HG03159 (cell line): ENCODE results near the gene B3GALT5.

ENCODE experiments used
- ATAC-seq: cut with Tn5 transposase; IDR thresholded peaks from one replicate; pipeline ENCODE4 v1.9.1; 2021; ENCODE audit warnings: mild to moderate bottlenecking, moderate library complexity; ENCODE audit not compliant: unreplicated experiment

The B3GALT5 gene

DNA sequence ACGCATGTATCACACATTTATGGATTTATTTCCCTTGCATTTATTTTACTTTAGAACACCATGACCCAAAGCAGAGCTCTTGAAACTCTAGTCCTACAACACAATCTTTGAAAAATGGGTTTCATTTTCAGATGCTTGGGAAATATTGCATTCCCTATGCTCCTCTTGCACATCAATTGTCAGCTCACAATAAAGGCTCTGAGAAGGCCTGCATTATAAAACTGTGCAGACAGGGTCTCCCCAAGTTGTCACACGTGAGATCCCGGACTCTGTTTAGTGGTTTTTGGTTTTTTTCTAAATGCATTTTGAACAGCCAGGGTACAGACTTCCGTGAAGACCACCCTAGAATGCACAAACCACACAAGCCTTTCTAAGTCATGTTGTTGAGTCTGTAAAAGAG, 9.9 kb upstream of the B3GALT5 start:
- ATAC-seq = no peak

DNA sequence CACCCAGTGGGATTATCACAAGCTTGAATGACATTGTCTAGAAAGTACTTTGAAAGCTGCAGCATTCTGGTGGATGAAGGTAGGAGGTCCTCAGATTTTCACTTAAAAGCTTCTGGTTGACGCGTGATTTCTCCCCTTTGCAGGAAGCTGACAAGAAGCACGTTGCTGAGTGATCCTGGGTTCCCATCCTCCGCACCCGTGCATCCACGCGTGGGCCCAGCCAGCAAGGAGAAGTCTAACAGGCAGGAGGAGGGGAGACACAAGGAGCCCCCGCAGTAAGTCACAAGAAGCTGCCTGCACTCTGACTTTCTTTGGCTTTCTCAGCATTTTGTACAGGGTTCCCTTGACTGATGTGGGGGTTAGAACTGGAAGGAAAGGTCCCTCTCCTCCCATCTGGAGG, 7.8 kb upstream of the B3GALT5 start:
- ATAC-seq = no peak

DNA sequence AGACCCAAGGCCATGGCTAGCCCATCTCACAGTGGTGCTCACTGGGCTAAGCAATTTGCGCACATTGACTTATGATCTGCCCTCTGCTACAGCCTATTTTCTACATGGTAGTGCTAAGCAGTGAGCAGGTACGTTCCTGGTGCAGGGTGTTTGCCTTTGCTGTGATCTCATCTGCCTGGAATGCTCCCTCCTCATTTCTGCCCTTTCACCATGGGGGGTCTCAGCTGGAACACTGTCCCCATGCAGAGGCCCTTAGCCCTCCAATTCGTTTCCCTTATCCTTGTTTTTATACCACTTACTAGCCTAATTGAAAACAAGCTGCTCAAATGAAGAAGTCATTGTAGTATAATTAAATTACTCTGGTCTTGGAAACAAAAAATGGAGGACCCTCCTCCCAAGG, 2.0 kb upstream of the B3GALT5 start:
- ATAC-seq = no peak

DNA sequence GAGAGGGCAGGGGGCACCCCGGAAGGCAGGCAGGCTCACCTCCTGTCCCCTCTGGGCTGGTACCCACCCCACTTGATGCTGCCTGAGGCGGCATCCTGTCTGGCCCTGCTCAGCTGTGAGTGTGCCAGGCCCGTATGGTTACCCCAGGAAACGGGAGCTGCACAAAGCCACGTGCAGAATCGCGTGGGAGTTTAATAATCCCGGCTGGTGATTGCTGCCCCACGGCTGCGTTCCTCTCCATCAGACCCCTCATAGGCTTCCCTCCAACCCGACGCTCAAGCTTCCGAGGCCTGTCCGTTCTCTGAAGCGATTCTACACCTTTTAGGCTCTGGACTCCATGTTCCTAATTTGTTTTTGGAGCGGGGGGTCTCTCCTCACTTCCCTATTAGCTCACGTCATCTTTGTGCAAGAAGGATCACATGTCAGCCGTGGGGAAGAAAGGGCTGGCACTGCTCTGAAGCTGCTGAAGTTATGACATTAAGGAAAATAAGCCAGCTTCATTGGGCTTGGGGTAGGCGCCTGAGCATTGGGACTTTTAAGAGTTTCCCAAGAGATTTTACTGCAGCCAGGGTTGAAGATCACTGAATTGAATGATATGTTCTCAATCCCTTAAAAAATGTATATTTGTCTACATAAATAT, 1.1 kb upstream of the B3GALT5 start:
- no peak for ATAC-seq

DNA sequence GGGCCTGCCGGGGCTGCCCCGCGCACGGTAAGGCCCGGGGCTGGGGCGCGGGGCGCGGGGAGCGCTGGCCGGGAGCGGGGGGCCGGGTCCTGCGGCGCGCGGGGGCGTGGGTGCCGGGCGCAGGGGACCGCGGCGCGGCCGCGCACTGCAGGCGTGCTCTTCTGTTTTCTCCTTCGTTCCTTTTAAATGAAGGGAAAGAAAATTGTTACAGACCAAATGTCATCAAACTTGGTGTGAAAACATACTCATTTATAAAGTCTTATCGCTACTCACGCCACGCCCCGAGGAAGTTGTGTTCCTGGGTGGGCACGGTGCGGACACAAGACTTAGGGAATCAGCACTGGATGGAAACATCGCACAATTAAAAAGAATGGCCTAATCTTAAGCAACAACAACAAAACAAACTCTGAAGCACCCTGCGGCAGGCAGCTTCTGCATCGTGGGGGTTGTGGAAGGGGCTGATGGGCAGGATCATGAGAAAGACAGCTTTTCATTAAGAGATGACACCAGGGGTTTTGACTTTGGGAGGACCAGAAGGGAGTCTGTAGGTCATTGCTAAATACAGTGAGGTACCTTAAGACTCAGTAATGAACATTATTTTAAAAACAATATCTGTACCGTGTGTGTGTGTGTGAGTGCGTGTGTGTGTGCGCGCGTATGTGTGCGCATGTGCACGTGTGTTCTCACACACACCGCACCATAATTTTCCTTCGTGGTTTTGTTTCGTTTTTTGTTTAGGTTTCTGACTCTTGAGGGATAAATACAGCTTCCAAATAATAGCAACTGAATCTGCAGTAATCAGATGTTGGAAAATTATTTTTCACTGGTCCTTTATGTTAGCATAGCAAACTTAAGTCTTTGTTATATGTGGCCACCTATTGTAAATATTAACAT, 548 bp downstream of the B3GALT5 start:
- no peak for ATAC-seq

DNA sequence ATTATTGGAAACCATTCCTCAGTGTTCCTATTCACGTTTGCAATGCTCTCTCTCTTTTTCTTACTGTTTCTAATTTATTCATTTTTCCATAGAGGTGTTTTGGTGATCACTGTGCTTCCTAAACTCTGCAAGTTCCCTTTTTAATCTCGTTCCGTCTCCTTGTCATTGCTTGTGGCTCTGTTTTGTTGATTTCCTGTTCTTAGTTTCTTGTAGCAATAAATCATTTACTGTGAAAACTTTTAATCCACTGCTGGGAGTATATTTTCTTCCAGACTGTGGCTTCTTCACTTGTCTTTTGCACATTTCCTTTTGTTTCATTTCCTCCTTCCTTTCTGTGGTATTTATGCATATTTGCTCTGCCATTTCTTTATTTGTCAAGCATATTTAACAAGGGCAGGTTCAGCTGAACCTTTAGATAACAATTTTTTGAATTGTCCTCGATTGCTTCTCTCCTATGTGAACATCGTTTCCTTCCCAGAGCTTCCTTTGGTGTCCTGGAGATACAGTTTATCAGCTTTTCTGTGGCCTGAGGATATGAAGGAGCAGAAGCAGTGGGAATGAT, 3.6 kb downstream of the B3GALT5 start:
- ATAC-seq = no peak

DNA sequence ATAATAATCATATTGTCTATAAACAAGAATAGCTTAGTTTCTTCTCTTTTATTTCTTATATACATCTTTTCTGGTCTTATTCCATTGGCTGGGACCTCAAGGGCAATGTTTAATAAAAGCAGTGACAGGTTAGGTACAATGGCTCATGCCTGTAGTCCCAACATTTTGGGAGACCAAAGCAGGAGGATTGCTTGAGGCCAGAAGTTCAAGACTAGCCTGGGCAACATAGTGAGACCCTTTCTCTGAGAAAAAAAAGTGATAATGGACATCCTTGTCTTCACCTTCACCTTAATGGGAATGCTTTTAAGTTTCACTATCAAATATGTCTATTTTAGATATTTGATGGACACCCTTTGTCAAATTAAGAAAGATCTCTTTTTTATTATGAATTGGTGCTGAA, 8.1 kb downstream of the B3GALT5 start:
- ATAC-seq = no peak

DNA sequence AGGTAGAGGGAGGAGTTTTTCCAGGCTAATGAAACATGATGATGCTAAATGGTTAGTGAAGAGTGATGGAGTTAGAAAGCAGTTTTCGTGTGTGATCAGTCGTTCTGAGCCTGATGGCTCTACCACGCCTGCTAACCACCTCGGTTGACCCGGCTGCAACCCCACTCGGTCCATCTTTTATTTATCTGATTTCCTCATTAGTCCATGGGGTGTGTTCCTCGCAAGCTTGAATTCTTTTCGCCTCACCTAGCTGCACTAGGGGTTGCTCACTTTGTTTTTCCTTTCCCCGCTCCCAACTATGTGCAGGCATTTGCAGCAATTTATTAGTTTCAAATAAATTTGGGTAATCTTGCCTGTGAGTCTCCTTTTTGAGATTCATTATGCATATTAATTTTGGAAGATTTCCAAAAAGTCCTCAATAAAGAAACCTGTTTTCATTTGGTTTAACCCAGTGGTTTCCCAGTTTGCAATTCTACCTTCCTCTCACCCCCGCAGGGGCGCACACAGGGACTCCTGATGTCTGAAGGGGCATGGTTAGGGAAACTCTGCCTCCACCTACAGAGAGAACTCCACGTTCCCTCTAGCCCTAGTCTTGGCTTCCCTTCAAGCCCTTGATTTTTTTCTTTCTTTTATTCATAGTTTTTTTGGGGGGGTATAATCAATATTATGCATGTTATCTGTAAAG, 12.6 kb downstream of the B3GALT5 start:
- ATAC-seq = no peak

DNA sequence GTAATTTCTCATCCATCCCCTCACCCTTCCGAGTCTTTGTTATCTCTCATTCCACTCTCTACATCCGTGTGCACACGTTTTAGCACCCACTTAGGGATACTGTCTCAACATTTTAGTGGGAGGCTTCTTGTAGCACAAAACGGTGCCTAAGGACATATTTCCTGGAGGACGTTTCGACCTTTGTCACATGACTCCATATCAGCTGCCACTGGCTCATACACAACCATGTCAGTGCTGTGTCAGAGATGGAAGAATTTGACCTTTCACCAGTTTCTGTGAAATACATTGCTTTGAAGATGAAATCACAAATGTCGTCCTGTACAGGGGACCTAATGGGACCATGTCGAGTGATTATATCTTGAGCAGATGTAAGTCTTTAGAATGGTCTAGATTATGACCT, 15.6 kb downstream of the B3GALT5 start:
- ATAC-seq = no peak

DNA sequence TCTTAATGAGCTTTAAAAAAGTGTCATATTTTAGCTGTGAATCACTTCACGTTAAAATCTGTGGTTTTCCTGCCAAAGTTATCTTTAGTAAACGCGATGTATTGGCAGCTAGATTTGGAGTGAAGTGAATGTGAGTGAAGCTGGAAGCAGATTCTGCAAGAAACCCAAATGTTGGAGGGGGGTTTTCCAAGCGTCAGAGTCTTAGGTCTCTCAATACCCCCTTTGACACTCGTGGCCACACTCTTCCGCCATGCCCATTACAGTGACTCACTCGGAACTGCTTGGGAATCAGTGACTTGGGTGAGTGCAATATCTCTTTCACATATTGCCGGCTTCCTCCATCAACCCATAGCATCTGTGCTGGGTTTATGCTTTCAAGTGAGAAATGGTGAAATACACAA, 17.5 kb downstream of the B3GALT5 start:
- ATAC-seq = no peak

DNA sequence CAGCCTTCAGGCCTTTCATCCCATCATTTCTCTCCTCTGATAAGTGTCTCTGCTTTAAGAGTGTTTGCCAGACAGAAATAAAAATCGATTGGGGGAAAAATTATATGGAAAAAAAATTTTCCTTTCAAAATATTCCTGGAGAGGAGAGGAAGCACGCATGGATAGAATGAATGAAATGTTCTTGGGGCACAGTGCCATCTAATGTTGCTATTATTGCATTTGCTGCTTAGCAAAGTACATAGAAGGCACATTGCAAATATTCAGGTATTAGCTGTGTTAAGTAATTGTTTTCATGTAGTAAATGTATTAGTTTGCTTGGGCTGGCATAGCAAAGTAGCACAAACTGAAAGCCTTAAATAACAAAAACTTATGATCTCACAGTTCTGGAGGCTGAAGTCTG, 18.1 kb downstream of the B3GALT5 start:
- no peak for ATAC-seq

DNA sequence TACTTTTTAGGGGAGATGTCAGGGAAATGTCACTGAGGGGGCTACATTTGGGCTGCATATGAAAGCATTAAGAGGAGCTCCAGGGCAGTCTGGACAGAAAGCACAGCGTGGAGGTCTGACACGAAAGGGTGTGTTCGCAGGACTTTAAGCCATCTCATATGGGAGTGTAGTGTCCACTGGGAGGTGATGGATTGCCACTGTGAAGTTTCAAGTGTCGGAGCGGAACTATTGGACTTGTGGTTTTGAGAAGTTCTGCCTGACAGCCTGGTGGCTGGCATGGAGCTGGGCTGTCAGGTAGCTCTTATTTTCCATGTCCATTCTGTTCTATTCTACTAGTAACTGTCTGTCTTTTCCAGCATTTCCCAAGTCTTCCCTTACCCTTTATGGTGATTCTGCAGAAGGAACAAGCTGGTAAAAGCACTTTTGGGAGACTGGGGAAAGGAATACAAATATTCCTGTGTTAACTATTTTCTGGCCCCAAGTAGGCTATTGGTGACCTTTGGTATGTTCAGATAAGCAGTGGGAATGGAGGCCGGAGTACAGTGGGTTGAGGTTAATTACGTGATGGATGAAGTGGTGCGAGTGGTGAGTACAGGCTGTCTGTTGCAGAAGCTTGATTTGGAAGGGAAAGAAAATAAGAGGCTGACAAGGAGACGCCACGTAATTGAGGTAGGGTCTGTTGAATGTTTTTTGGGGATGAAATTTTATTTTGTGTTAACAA, 19.3 kb downstream of the B3GALT5 start:
- no peak for ATAC-seq

DNA sequence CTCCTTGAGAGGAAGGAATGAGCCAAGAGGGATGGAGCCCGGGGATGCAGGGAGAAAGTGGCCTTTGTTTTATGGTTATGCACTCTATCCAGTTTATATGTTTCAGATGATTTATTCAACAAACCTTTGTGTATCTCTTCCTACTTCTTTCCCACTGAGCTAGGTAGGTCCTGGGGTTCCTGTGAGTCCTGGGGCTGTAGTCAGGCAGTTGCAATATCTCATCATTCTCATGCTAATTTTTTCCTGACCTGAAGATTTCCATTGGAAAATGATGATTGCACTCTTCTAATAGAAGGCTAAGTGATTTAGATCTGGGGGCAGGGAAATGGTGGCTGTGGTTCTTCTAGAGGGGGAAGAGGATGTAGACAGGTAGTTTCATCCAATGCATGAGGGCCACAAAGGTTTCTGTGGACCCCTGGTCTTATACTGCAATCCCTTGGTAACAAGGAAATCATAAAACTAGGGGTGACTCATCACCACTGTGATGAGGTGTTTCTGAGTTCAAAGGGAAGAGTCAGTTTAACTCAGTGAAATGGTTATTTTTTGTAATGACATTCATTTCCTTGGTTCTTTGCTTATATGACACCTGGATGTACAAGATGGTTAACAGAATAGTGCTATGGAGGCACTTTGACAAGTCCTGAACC, 20.2 kb downstream of the B3GALT5 start:
- no peak for ATAC-seq

DNA sequence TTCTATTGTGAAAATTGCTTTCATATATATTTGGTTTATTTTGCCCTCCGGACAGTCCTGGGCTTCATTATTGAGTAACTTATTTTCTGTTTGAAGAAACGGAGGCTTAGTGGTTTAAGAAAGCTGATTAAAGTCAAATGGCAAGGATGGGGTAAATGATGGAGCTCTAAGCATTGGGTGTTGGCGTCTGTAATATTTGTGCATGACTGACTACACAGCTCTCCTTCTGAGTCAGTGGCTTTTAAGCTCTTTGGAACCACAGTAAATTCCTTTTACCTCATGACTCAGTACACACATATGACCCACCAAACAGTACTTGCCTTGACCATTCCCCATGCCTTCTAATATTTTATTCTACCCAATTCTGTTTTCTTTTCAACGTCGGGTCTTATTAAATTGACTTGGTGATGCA, 21.0 kb downstream of the B3GALT5 start:
- ATAC-seq = no peak

DNA sequence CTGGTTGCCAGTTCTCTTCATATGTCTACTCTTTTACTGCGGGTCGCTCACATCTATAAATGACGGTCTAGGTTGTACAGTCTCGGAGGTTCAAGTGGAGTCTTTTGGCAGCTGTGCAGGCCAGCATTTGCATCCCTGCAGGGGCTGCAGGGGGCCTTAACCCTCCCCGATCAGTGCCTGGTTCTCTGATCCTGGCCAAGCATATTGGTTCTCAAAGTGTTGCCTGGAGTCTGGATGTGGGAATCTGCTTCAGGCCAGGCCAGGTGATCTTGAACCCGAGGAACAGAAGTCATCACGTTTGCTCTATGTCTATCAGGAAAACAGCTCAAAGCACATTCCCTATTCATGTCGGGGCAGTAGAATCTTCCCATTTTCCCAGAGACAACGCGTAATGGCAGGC, 21.8 kb downstream of the B3GALT5 start:
- ATAC-seq = no peak

DNA sequence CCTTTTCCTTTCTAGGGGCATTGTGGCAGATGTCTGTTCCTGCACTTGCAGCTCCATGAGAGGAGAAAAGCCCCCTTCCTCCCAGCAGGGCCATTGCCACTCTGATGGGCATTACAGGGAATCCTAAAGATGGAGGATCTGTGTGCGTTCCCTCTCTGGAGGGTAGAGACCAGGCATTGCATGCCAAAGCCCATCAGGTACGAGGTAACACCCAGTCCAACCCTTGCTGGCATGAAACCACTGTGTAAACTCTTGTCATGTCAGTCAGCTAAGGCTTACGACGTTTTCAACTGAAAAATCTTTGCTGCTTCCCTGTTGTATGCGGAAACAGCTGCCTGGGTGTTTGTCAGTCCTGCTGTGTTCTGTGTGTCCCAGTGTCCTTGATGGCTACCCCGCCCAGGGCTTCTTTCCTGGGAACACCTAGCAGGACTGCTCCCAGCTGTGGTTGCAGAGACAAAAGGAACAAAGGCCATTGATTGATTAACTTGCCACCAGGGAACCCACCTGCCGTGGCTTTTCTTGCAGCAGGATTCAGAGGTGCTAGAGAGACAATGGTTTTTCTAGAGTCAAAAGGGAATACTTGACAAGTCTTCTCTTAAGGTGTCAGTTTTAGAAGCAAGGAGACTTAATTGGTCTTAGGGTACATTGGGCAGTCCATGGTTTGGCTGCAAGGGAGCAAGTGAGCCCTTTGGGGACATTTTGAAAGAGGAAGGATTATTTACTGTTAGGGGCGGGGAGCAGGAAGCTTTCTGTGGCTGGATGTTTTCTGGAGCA, 24.6 kb downstream of the B3GALT5 start:
- ATAC-seq = no peak

DNA sequence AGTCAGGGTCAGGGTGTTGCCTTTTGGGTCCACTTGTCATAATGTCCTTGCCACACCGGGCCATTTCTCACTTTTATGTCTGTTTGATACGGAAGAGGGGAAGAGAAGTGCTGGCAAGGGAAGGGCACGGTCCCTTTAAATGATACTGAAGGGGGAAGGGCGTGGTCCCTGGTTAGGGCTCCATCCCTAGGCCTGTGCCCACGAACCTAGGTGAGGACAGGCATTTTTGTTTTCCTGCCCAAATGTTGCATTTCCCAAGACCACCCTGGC, 25.2 kb downstream of the B3GALT5 start:
- no peak for ATAC-seq

DNA sequence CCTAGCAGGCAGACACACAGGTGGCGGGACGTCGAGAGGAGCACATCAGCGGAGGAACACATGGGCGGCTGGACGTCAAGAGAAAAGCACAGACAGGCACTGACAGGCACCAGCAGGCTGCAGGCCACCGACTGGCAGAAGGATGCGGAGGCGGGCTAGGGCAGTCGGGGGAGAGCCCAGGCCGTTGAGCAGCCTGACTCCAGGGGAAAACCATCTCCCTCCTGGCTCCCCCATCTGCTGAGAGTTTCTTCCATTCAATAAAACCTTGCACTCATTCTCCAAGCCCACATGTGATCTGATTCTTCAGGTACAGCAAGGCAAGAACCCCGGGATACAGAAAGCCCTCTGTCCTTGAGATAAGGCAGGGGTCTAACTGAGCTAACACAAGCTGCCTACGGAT, 25.5 kb downstream of the B3GALT5 start:
- no peak for ATAC-seq

DNA sequence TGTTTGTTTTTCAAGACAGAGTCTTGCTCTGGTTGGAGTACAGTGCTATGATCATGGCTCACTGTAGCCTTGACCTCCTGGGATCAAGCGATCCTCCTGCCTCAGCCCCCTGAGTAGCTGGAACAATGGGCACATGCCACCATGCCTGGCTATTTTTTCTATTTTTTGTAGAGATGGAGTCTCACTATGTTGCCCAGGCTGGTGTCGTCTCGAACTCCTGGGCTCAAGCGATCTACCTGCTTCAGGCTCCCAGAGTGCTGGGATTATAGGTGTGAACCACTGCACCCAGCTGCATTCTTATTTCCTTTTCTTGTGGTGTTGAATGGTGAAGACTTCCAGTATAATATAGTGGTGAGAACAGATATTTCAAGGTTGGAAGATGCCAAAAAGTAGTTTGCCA, 28.0 kb downstream of the B3GALT5 start:
- ATAC-seq = no peak

DNA sequence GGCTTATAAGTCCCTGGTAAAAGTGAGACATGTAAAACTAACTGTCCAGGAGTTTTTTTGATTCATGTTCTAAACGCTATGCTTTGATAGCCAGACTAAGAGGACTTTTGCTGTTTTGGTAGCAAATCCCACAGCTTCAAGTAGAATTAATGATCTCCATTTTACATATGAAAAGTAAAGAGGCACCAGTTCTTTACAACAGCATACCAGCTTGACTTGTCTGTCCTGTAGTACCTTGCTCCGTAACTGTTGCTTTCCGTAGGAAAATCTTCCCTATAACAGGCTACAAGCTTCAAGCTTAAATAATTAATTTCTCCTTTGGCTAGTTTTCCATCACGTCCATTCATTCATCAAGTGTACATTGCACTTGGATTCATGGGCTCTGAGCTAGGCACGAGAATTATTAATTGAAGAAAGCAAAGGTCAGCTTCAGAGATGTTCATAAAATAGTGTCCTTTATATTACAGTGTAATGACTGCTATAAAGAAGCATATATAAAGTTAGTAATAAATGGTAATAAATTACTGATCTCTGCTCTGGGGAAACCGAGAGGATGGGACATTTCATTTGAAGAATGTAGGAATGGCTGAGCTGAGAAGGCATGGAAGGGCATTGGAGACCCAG, 29.2 kb downstream of the B3GALT5 start:
- ATAC-seq = no peak
